Neural progenitor cell (in vitro differentiated cells): ENCODE data around the gene LRP2.

Source experiments
- EZH2 ChIP-seq: fragments of 200-600 bp; sonication (generic); IDR thresholded peaks from 2 replicates; pipeline ENCODE4 v1.6.1; 2017; ENCODE audit warnings: antibody characterized with exemption, mild to moderate bottlenecking, moderate library complexity
- EZH2phosphoT487 ChIP-seq: fragments of 200-600 bp; sonication (generic); IDR thresholded peaks from 2 replicates; pipeline ENCODE4 v1.6.1; 2017; ENCODE audit warnings: antibody characterized with exemption
- TF ChIP-seq, protein P1 (sequence below): fragments of 200-600 bp; sonication (generic); IDR thresholded peaks from 2 replicates; pipeline ENCODE4 v1.5.1; 2017; ENCODE audit warnings: antibody characterized with exemption, mild to moderate bottlenecking

DNA sequence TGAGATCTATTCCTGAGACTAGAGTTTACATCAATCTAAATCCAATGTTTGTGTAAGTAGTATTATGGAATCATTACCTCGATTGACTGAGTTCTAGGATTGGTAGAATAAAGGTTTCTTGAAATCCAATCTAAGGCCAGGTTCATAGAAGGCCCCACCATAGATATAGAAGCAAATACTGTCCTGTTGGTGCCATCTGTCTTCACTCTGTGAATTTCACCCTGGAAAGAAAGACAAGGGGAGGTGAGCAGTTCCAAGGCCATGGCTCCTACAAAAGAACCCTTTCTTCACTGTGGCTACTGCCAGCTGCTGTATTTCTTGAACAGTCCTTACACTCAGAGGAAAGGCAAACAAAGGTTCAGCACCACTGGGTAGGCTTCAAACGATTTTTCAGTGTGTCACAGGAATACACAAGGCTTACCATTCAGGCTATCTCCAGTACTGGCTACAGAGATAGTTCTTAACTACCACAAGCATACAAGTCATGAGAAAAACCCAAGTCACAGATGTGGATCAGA is 137.0 kb downstream of the LRP2 start:
- TF ChIP-seq EZH2 (no peak), EZH2phosphoT487 (no peak)
- TF ChIP-seq, protein P1, sequence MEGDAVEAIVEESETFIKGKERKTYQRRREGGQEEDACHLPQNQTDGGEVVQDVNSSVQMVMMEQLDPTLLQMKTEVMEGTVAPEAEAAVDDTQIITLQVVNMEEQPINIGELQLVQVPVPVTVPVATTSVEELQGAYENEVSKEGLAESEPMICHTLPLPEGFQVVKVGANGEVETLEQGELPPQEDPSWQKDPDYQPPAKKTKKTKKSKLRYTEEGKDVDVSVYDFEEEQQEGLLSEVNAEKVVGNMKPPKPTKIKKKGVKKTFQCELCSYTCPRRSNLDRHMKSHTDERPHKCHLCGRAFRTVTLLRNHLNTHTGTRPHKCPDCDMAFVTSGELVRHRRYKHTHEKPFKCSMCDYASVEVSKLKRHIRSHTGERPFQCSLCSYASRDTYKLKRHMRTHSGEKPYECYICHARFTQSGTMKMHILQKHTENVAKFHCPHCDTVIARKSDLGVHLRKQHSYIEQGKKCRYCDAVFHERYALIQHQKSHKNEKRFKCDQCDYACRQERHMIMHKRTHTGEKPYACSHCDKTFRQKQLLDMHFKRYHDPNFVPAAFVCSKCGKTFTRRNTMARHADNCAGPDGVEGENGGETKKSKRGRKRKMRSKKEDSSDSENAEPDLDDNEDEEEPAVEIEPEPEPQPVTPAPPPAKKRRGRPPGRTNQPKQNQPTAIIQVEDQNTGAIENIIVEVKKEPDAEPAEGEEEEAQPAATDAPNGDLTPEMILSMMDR: no peak
